Pancreas (tissue), 10 donors: ENCODE results near the gene GRB10. TPM values are rescaled to one million over a fixed set of nuclear protein-coding genes. Genes with fewer than 3 reads are reported as not detected.

Experiments used
- ATAC-seq, 4 donors: fragments of 200-7000 bp; cut with Tn5 transposase; one replicate each; pipeline versions ENCODE4 v1.8.0 to v1.9.1; 2020; ENCODE audit warnings: mild to moderate bottlenecking in 4 of 4, moderate library complexity in 4 of 4
- DNase-seq, 6 donors: peaks; one replicate each; pipeline ENCODE4 v3.0.0-alpha.2; 2020
- FAIRE-seq: peaks from 2 replicates; lab custom pipeline; 2012; peaks lifted over from hg19 to GRCh38; lab: Jason Lieb, UNC
- H3K27ac ChIP-seq, 4 donors: fragments of 200-600 bp; sonication (generic); 1 replicate in 3 of 4; 2 replicates in 1 of 4; pipeline versions ENCODE4 v1.5.0 to v1.8.0; 2020
- H3K27me3 ChIP-seq, 4 donors: fragments of 200-600 bp; one replicate each; pipeline ENCODE4 v1.8.0; 2021
- H3K36me3 ChIP-seq, 3 donors: fragments of 200-600 bp; sonication (generic) in 1 of 3; one replicate each; pipeline versions ENCODE4 v1.5.0 to v1.8.0; 2020 to 2021
- H3K4me1 ChIP-seq, 3 donors: fragments of 200-600 bp; one replicate each; pipeline ENCODE4 v1.8.0; 2021
- H3K4me3 ChIP-seq, 4 donors: fragments of 200-600 bp; sonication (generic) in 2 of 4; one replicate each; pipeline versions ENCODE4 v1.5.0 to v1.8.0; 2020 to 2021
- H3K9me3 ChIP-seq, 4 donors: fragments of 200-600 bp; one replicate each; pipeline ENCODE4 v1.8.0; 2021
- CTCF ChIP-seq, 4 donors: fragments of 200-600 bp; sonication (generic) in 3 of 4; IDR thresholded peaks; one replicate each; pipeline versions ENCODE4 v1.5.0 to v1.8.0; 2021; ENCODE audit warnings: antibody characterized with exemption in 4 of 4
- WGBS, 2 donors: extraction: QIAGEN DNeasy Blood & Tissue Kit; methylation state at CpG; one replicate each; pipeline ENCODE4 v1.1.7; 2013; 5-methylcytosine and 5-hydroxymethylcytosine counted together
- intact Hi-C, 3 donors: fragments of 100-400 bp; cut with DNase I; formaldehyde crosslinking; loops; one replicate each; pipeline versions ENCODE4 v1.11.1 to v1.14.2; 2022
- polyA plus RNA-seq, 2 donors: library from polyadenylated mRNA; stranded (reverse); fragments of 200-250 nt; gene quantifications; one replicate each; pipeline ENCODE4 v1.2.3, GENCODE V29; 2013
- total RNA-seq, 6 donors: library from RNA; stranded (reverse); fragmentation: NEBNext Ultra II Directional in 4 of 6; extraction: Animal tissue kit (Norgen Biotek cat#: 25700) in 4 of 6; gene quantifications; one replicate each; pipeline versions ENCODE4 v1.2.1 to v1.2.4, GENCODE V29; 2021 to 2023
- donor health status: healthy with polysubstance abuse.
- donor health status: DM: no; HTN: no; CAD: no; lungs with moderate emphysema.
- donor health status: DM: no; HTN: no; CAD: no.
- donor health status: control.
- donor health status: control.
- donor health status: Bipolar disorder and iron deficiency.
- donor health status: DM: yes; HTN: yes; CAD: no.
- donor health status: DM: no; HTN: no; CAD: no.
- donor health status: DM: no; HTN: no; CAD: no.
- donor health status: DM: yes; HTN: yes; CAD: no.

Gene GRB10
- total and polyA plus RNA-seq, 8 donors: 69.9 to 199 (median 133) TPM

- H3K9me3 ChIP-seq: no peaks in the 10 kb centered on the region
- TF ChIP-seq CTCF (IDR thresholded peaks at IDR 0.05): no peak
- DNase-seq (no peak), FAIRE-seq (no peak), ATAC-seq (no peak)
- no peak overlapping the region for H3K4me3 ChIP-seq
- no peaks in the 10 kb centered on the region for H3K4me1 ChIP-seq
- peaks cover 0 to 20% (median 0%) of the 10 kb centered on the region in 3 donors for H3K36me3 ChIP-seq
- no peak overlapping the region for H3K27ac ChIP-seq
- intact Hi-C loops: no loop called here
- 91 to 92% methylated on average over 3 of the region's 3 CpGs for WGBS, 2 donors
- no peaks in the 10 kb centered on the region for H3K27me3 ChIP-seq
Observed at GRCh38 chr7:50655490-50655889, 127.2 kb downstream of the GRB10 start.

GRCh38 chr7:50655020-50655419 lies 127.7 kb downstream of the GRB10 start:
- no peak for ATAC-seq
- no peak overlapping the region for H3K4me3 ChIP-seq
- 70 to 75% methylated on average over 4 of the region's 4 CpGs for WGBS, 2 donors
- no peak overlapping the region for H3K27ac ChIP-seq
- H3K4me1 ChIP-seq: no peaks in the 10 kb centered on the region
- intact Hi-C loops: no loop called here
- no peak for FAIRE-seq
- peaks cover 0 to 16% (median 0%) of the 10 kb centered on the region in 3 donors for H3K36me3 ChIP-seq
- TF ChIP-seq CTCF (IDR thresholded peaks at IDR 0.05): no peak
- no peaks in the 10 kb centered on the region for H3K9me3 ChIP-seq
- H3K27me3 ChIP-seq: no peaks in the 10 kb centered on the region
- DNase-seq: no peak

- 81 to 82% methylated on average over 10 of the region's 10 CpGs for WGBS, 2 donors
- Histone ChIP-seq H3K4me3 (no peak overlapping the region), H3K9me3 (no peaks in the 10 kb centered on the region), H3K36me3 (peaks cover 0 to 9% (median 0%) of the 10 kb centered on the region in 3 donors), H3K27ac (peak overlapping the region in 2 of 4 donors; percentile 8 to 18), H3K27me3 (no peaks in the 10 kb centered on the region), H3K4me1 (no peaks in the 10 kb centered on the region)
- peak in 3 of 4 donors; percentile 15 to 47 (median 43) for ATAC-seq
- intact Hi-C loops: no loop called here
- TF ChIP-seq CTCF (IDR thresholded peaks at IDR 0.05): no peak
- DNase-seq: no peak
- no peak for FAIRE-seq
Observed at GRCh38 chr7:50653981-50654425, 128.7 kb downstream of the GRB10 start.

GRCh38 chr7:50653126-50653864 lies 129.4 kb downstream of the GRB10 start:
- H3K27me3 ChIP-seq: no peaks in the 10 kb centered on the region
- no peaks in the 10 kb centered on the region for H3K9me3 ChIP-seq
- peak in 1 of 6 donors; percentile 20 for DNase-seq
- no peak for FAIRE-seq
- H3K27ac ChIP-seq: peak overlapping the region in 2 of 4 donors; percentile 8 to 18
- intact Hi-C loops: no loop called here
- TF ChIP-seq CTCF (IDR thresholded peaks at IDR 0.05): no peak
- no peaks in the 10 kb centered on the region for H3K4me1 ChIP-seq
- peak in 3 of 4 donors; percentile 40 to 61 (median 56) for ATAC-seq
- H3K36me3 ChIP-seq: peaks cover 0 to 9% (median 0%) of the 10 kb centered on the region in 3 donors
- H3K4me3 ChIP-seq: no peak overlapping the region
- 80 to 82% methylated on average over 16 of the region's 16 CpGs for WGBS, 2 donors
